Cerebellar cortex (tissue), 1 donor: ENCODE results near the gene FRY.

Experiments
- DNase-seq: peaks from one replicate; pipeline ENCODE4 v3.0.0-alpha.2; 2015; ENCODE audit warnings: low spot score

FRY gene

GRCh38 chr13:32262619-32263018, 231.0 kb downstream of the FRY start:
- DNase-seq, result no peak

- DNase-seq, result peak; percentile 7
Measured at GRCh38 chr13:32264407-32264806, 232.8 kb downstream of the FRY start.

GRCh38 chr13:32265726-32266125, 234.2 kb downstream of the FRY start:
- DNase-seq, result no peak

- DNase-seq, result no peak
Measured at GRCh38 chr13:32266130-32266529, 234.6 kb downstream of the FRY start.

GRCh38 chr13:32267836-32268439, 236.4 kb downstream of the FRY start:
- DNase-seq, result peak; percentile 9

GRCh38 chr13:32272021-32272683, 240.6 kb downstream of the FRY start:
- DNase-seq, result no peak

GRCh38 chr13:32277839-32278238, 246.3 kb downstream of the FRY start:
- DNase-seq, result no peak

- DNase-seq, result no peak
Measured at GRCh38 chr13:32278426-32278825, 246.9 kb downstream of the FRY start.

- DNase-seq, result no peak
Measured at GRCh38 chr13:32281096-32281495, 249.5 kb downstream of the FRY start.

GRCh38 chr13:32282096-32282711, 250.6 kb downstream of the FRY start:
- DNase-seq, result no peak

- no peak for DNase-seq
Measured at GRCh38 chr13:32284927-32285632, 253.5 kb downstream of the FRY start.

- no peak for DNase-seq
Measured at GRCh38 chr13:32285633-32285965, 254.0 kb downstream of the FRY start.

GRCh38 chr13:32297206-32297605, 265.6 kb downstream of the FRY start:
- DNase-seq, result no peak

- DNase-seq, result no peak
Measured at GRCh38 chr13:32298695-32299094, 267.1 kb downstream of the FRY start.

- DNase-seq, result no peak
Measured at GRCh38 chr13:32299893-32300292, 268.3 kb downstream of the FRY start.

- no peak for DNase-seq
Measured at GRCh38 chr13:32300406-32300805, 268.8 kb downstream of the FRY start.

- DNase-seq, result no peak
Measured at GRCh38 chr13:32300920-32301319, 269.3 kb downstream of the FRY start.

- DNase-seq, result no peak
Measured at GRCh38 chr13:32302461-32302860, 270.9 kb downstream of the FRY start.

GRCh38 chr13:32305646-32306045, 274.1 kb downstream of the FRY start:
- no peak for DNase-seq

- DNase-seq, result no peak
Measured at GRCh38 chr13:32309312-32310133, 277.9 kb downstream of the FRY start.

- peak; percentile 57 for DNase-seq
Measured at GRCh38 chr13:32310134-32310706, 278.6 kb downstream of the FRY start.
